Measurements from ENCODE around the gene WNK2. TPM values are rescaled to one million over a fixed set of nuclear protein-coding genes. Genes with fewer than 3 reads are reported as not detected.

Gene WNK2
- total and polyA plus RNA-seq, 2 of the 4 experiments (the other 2 are of a cell fraction): not detected

GRCh38 chr9:93225417-93225816 is 41.5 kb downstream of the WNK2 start:
- WGBS, 2 experiments (ENCODE audit: extremely low coverage in 2 of 2, insufficient read length in 1 of 2): no CpG with 5 or more reads among the region's 7 CpGs
- no peak for TF ChIP-seq CTCF (conservative IDR thresholded peaks at IDR 0.05; ENCODE audit: low read depth, low read length)
- TF ChIP-seq BHLHE40 (IDR thresholded peaks at IDR 0.05; ENCODE audit: low read depth, low read length): no peak
- TF ChIP-seq SMC3 (IDR thresholded peaks at IDR 0.05; ENCODE audit: low read depth, low read length): no peak
- no peaks in the 10 kb centered on the region for H3K9me1 ChIP-seq (ENCODE audit: insufficient read depth, low read length)
- H2BK5ac ChIP-seq (ENCODE audit: low read depth, low read length, poor library complexity, severe bottlenecking): no peak overlapping the region
- H2AK9ac ChIP-seq (replicated peaks; ENCODE audit: low read depth, low read length, poor library complexity): no peak overlapping the region
- H3K79me1 ChIP-seq (ENCODE audit: low read depth in 1 of 2, low read length in 2 of 2): no peaks in the 10 kb centered on the region
- H3K27ac ChIP-seq (ENCODE audit: insufficient read depth, low read length): no peak overlapping the region
- intact Hi-C loops (cut with micrococcal nuclease) (no loop called here), in situ Hi-C loops (cut with MboI; ENCODE audit: low sequenced_read_pairs) (no loop called here), dilution Hi-C loops (cut with HindIII; ENCODE audit: low sequenced_read_pairs, unreplicated experiment) (no loop called here)
- H3K18ac ChIP-seq (ENCODE audit: low read depth, low read length): no peak overlapping the region
- H2AFZ ChIP-seq (replicated peaks; ENCODE audit: low read length, poor library complexity): no peak overlapping the region
- H3K27me3 ChIP-seq (ENCODE audit: control insufficient read depth, insufficient read depth, low read length): no peaks in the 10 kb centered on the region; the same call in 1 of the 2 replicates
- ChIA-PET CTCF (no interaction called here), POLR2A (ENCODE audit: unreplicated experiment) (no interaction called here)
- no peak overlapping the region for H2BK120ac ChIP-seq (ENCODE audit: low read depth, low read length)
- H4K20me1 ChIP-seq (ENCODE audit: insufficient read depth, low read length): no peaks in the 10 kb centered on the region
- no peak overlapping the region for H3K4me2 ChIP-seq (ENCODE audit: low read depth, low read length)
- H4K5ac ChIP-seq (ENCODE audit: low read depth, low read length): no peak overlapping the region
- no peaks in the 10 kb centered on the region for H3K9me3 ChIP-seq (ENCODE audit: control insufficient read depth, insufficient read depth, low read length)
- H3K4me3 ChIP-seq (ENCODE audit: insufficient read depth, low read depth, low read length): no peak overlapping the region
- no peaks in the 10 kb centered on the region for H3K36me3 ChIP-seq (ENCODE audit: control insufficient read depth, insufficient read depth, low read length)
- H2BK20ac ChIP-seq (ENCODE audit: low read depth, low read length): no peak overlapping the region
- H3K56ac ChIP-seq (ENCODE audit: extremely low read depth, insufficient read depth, low read length): no peak overlapping the region
- DNase-seq (no peak), ATAC-seq (ENCODE audit: low read depth) (no peak)
- H3K23ac ChIP-seq (ENCODE audit: low read depth, low read length): no peak overlapping the region
- H3K9ac ChIP-seq (ENCODE audit: low read depth, low read length): no peak overlapping the region
- BruUV-seq (replicated peaks): no TSS peak
- no peak overlapping the region for H2AK5ac ChIP-seq (ENCODE audit: low read depth, low read length)
- no peak overlapping the region for H3K14ac ChIP-seq (replicated peaks; ENCODE audit: low read depth, low read length)
- no peak overlapping the region for H4K8ac ChIP-seq (ENCODE audit: low read depth in 2 of 2, low read length in 2 of 2)
- H3K4me1 ChIP-seq (ENCODE audit: control insufficient read depth, insufficient read depth, low read length): no peaks in the 10 kb centered on the region; the same call in 1 of the 2 replicates
- no peak overlapping the region for H4K91ac ChIP-seq (ENCODE audit: insufficient read depth, low read depth, low read length)
- no peak overlapping the region for H2BK15ac ChIP-seq (ENCODE audit: low read depth, low read length)
- no peak overlapping the region for H3K4ac ChIP-seq (ENCODE audit: low read depth, low read length)

Measured in IMR-90 (cell line).